ENCODE data around the gene NBEAL2. TPM values are rescaled to one million over a fixed set of nuclear protein-coding genes. Genes with fewer than 3 reads are reported as not detected.
"Not testable (repeated sequence)": the region's sequence is repeated elsewhere in the genome, so short reads cannot be mapped to it uniquely, and the experiment has no call there.

NBEAL2 gene
- total RNA-seq, 2 donors from 2014 or later: 140 to 169 TPM

GRCh38 chr3:46952813-46953212, 26.7 kb upstream of the NBEAL2 start:
- no peak for ATAC-seq (replicated peaks)
- Mint-ChIP-seq H3K4me3 (peak overlapping the region; percentile 64), H3K27ac (peak overlapping the region; percentile 87), H3K27me3 (no peaks in the 10 kb centered on the region), H3K4me1 (peaks cover 73% of the 10 kb centered on the region), H3K36me3 (ENCODE audit: low read depth) (peaks cover 13% of the 10 kb centered on the region), H3K9me3 (no peaks in the 10 kb centered on the region)

DNA sequence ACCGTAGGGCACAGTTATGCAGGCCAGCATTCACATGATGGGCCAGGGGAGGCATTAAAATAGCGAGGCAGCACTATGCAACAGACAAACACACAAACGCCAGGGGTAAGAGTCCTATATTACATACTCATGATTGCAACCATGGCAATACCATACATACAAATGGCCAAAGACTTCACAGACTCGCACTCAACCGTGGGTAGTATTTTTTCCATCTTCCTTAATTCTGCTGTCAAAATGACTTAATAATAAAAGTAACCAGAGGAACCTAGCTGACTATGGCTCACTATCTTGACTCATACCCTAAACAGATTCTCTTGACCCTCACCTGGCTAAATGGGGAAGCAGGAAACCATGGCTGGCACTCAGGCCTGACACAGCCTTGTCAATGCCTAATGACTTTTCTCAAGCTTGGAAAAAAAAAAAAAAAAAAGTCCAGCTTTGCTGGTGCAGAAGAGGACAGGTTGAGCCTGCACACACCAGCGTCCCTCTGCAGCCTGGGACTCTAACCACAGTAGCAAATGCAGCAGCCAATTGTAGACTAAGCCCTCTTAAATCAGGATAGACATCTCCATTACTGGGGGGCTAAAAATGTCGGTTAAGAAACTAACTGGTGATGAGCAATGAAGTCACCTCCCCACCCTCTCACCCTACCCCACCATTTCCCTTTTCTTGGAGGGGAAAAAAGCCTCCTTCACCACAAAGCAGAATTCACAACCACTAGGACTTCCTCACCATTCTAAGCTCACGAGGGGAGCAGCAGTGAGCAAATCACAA, 26.0 kb upstream of the NBEAL2 start:
- H3K4me3 Mint-ChIP-seq: peak overlapping the region; percentile 64
- H3K27ac Mint-ChIP-seq: peak overlapping the region; percentile 87
- H3K27me3 Mint-ChIP-seq: no peaks in the 10 kb centered on the region
- ATAC-seq (replicated peaks): peak; percentile 42
- peaks cover 67% of the 10 kb centered on the region for H3K4me1 Mint-ChIP-seq
- H3K9me3 Mint-ChIP-seq: no peaks in the 10 kb centered on the region
- H3K36me3 Mint-ChIP-seq (ENCODE audit: low read depth): peaks cover 16% of the 10 kb centered on the region

DNA sequence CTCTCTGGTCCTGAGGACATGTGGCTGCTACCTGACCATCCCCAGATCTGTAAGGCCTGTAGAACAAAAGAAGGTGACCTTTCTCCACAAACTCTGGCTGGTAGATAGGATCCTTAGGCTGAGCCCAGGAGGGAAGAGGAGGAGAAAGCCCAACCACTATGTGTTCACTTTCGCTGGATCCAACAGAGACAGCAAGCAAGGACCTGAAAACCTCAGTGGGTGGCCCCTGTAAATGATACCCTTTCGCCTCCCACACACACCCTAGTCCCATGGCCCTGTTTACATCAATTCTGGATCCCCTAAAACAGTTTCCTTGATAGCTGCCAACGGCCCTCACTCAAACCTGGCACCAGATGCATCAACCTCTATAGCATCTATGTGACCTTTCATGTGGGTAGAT, 25.3 kb upstream of the NBEAL2 start:
- Mint-ChIP-seq H3K27ac (peak overlapping the region; percentile 87), H3K4me3 (peak overlapping the region; percentile 64), H3K9me3 (no peaks in the 10 kb centered on the region), H3K36me3 (ENCODE audit: low read depth) (peaks cover 22% of the 10 kb centered on the region), H3K4me1 (peaks cover 68% of the 10 kb centered on the region), H3K27me3 (no peaks in the 10 kb centered on the region)
- ATAC-seq (replicated peaks): peak; percentile 10

DNA sequence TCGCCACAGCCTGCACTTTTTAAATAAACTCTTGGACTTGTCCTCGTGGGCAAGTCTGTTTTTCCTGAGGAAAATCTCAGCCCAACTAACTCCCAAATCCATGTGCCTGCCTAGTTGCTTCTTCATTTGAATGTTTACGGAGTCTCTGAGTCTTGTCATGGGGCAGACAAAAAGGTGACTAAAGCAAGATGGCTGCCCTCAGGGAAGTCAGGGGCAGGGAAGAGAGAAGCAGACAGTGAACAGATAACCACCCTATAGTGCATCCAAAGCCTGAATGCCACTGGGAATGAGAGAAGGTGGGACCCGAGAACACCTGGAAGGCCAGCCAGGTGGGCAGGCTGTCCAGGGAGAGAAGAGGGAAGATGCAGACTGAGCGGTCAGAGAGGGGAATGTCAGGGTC, 24.3 kb upstream of the NBEAL2 start:
- Mint-ChIP-seq H3K27me3 (no peaks in the 10 kb centered on the region), H3K9me3 (no peaks in the 10 kb centered on the region), H3K4me1 (peaks cover 77% of the 10 kb centered on the region), H3K27ac (peak overlapping the region; percentile 86), H3K36me3 (ENCODE audit: low read depth) (peaks cover 22% of the 10 kb centered on the region), H3K4me3 (peak overlapping the region; percentile 64)
- no peak for ATAC-seq (replicated peaks)

DNA sequence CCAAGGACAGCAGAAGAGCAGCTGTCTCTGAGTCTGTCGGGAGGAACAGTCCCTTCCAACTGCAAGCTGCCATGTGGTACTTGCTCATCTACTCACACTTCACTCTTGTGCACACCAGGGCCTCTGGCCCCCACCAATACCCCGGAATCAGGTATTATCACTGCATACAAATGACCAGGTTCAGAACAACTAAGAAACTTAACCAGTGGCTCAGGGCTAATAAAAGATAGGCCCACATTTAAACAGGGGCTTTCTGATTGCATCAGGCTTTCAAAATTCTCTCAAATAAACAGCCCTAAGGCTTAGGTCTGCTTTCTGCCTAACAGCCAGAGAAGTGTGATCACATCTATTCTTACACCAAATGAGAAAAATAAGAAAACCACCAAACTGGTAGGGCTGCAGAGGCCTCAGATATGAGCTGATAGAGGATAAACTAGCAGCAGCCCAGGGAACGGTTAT, 23.6 kb upstream of the NBEAL2 start:
- Mint-ChIP-seq H3K27me3 (no peaks in the 10 kb centered on the region), H3K27ac (peak overlapping the region; percentile 86), H3K4me1 (peaks cover 83% of the 10 kb centered on the region), H3K36me3 (ENCODE audit: low read depth) (peaks cover 22% of the 10 kb centered on the region), H3K9me3 (no peaks in the 10 kb centered on the region), H3K4me3 (peak overlapping the region; percentile 64)
- ATAC-seq (replicated peaks): no peak

DNA sequence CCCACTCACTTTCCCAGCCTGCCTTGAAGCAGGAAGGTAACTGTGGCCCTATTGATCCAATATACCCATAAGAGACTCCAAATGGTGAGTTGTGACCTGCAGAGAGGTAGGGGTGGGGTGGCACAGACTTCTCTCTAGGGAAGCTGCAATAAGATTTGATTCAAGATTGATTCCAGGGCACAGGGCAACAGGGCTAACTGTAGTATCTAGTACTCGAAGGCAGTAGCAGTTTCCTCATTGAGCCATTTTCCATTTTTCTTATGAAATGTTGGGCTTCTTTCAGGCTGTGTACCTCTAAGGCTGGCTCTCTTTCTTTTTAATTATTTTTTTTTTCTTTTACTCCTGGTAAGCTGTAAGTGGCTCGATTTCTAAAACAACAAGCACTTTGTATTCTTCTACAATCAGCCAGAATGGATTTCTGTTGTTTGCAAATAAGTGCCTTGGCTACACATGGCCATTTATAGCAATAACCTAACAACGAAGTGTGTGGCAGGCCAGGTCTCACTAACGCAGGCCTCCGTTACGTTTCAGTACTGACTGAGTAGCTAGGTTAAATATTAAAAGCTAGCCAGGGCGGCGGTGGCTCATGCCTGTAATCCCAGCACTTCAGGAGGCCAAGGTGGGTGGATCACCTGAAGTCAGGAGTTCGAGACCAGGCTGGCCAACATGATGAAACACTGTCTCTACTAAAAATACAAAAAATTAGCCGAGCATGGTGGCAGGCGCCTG, 22.2 kb upstream of the NBEAL2 start:
- no peaks in the 10 kb centered on the region for H3K27me3 Mint-ChIP-seq
- peak overlapping the region; percentile 86 for H3K27ac Mint-ChIP-seq
- H3K4me3 Mint-ChIP-seq: peak overlapping the region; percentile 82
- no peak for ATAC-seq (replicated peaks)
- H3K36me3 Mint-ChIP-seq (ENCODE audit: low read depth): peaks cover 32% of the 10 kb centered on the region
- no peaks in the 10 kb centered on the region for H3K9me3 Mint-ChIP-seq
- peaks cover 83% of the 10 kb centered on the region for H3K4me1 Mint-ChIP-seq

- H3K27me3 Mint-ChIP-seq: no peaks in the 10 kb centered on the region
- no peak for ATAC-seq (replicated peaks)
- peaks cover 41% of the 10 kb centered on the region for H3K36me3 Mint-ChIP-seq (ENCODE audit: low read depth)
- H3K9me3 Mint-ChIP-seq: no peaks in the 10 kb centered on the region
- peaks cover 77% of the 10 kb centered on the region for H3K4me1 Mint-ChIP-seq
- peak overlapping the region; percentile 82 for H3K4me3 Mint-ChIP-seq
- peak overlapping the region; percentile 89 for H3K27ac Mint-ChIP-seq
These were observed 20.9 kb upstream of the NBEAL2 start for GRCh38 chr3:46958467-46959160.

- Mint-ChIP-seq H3K4me3 (peak overlapping the region; percentile 82), H3K27ac (peak overlapping the region; percentile 89), H3K4me1 (peaks cover 72% of the 10 kb centered on the region), H3K9me3 (no peaks in the 10 kb centered on the region), H3K27me3 (no peaks in the 10 kb centered on the region), H3K36me3 (ENCODE audit: low read depth) (peaks cover 42% of the 10 kb centered on the region)
- peak; percentile 90 for ATAC-seq (replicated peaks)
These were observed 20.3 kb upstream of the NBEAL2 start for GRCh38 chr3:46959161-46959511.

DNA sequence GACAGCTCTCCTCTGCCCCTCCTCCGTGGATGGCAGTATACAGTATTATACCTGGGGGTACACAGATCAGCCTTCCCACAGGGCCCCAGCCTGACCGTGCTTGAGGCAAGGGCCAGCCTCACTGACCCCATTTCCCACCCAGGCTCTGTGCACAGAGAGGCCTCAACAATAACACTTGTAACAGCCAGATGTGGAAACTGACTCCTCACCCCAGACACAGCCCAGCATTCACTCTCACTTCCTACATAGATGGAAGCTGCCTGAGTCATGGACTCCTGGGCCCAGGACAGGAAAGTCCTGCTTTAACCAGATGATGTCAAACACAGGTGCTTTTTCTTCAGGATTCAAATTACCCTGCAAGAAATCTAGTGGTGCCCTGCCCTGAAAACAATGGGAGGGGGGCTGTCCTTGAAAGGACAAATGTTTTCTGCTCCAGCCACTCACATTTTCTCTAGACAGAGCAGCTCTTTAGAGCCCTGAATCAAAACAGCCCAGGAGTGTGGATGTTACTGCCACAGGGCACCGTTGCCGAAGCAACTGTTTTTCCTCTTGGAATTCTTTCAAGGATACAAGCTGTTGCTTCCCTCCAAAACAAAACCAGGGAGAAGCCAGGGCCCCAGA, 19.3 kb upstream of the NBEAL2 start:
- H3K4me1 Mint-ChIP-seq: peaks cover 61% of the 10 kb centered on the region
- peak overlapping the region; percentile 82 for H3K4me3 Mint-ChIP-seq
- peak; percentile 58 for ATAC-seq (replicated peaks)
- peak overlapping the region; percentile 89 for H3K27ac Mint-ChIP-seq
- no peaks in the 10 kb centered on the region for H3K9me3 Mint-ChIP-seq
- peaks cover 39% of the 10 kb centered on the region for H3K36me3 Mint-ChIP-seq (ENCODE audit: low read depth)
- no peaks in the 10 kb centered on the region for H3K27me3 Mint-ChIP-seq

DNA sequence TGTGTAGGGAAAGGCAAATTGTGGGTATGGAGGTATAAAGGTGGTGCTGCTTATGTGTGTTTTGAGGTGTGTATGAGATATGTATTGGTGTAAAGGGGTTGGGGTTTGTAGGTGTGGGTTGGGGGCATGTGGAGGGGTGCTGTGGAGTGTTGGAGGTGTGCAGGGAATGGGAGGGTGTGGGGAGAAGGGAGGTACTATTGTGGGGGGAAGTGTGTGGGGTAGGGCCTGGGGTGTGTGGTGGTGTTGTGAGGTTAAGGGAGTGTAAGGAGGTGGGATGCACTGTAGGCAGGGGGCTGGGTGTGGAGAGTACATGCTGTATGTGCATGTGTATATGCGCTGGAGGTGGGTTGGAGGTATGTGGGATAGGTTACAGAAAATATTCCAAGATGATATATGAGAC, 18.6 kb upstream of the NBEAL2 start:
- Mint-ChIP-seq H3K9me3 (no peaks in the 10 kb centered on the region), H3K36me3 (ENCODE audit: low read depth) (peaks cover 39% of the 10 kb centered on the region), H3K27me3 (no peaks in the 10 kb centered on the region), H3K4me3 (peak overlapping the region; percentile 82), H3K4me1 (peaks cover 61% of the 10 kb centered on the region), H3K27ac (peak overlapping the region; percentile 89)
- ATAC-seq (replicated peaks): no peak

DNA sequence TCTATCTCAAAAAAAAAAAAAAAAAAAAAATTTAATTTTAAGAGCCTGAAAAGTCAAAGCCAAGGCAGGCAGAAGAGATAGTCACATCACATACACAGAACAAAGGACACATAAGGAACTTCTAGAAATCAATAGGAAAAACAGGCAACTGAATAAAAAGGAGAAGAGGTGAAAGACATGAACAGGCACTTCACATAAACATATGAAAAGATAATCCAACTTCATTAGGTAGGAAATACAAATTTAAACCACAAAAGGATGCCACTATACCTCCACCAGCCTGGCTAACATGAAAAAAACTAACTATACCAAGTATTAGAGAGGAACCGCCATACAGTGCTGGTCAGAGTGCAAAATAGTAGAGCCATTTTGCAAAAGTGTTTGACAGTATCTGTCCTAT, 17.0 kb upstream of the NBEAL2 start:
- Mint-ChIP-seq H3K9me3 (no peaks in the 10 kb centered on the region), H3K4me3 (no peak overlapping the region), H3K36me3 (ENCODE audit: low read depth) (peaks cover 55% of the 10 kb centered on the region), H3K27ac (peak overlapping the region; percentile 57), H3K27me3 (no peaks in the 10 kb centered on the region), H3K4me1 (peaks cover 65% of the 10 kb centered on the region)
- ATAC-seq (replicated peaks): no peak

GRCh38 chr3:46962990-46963389, 16.5 kb upstream of the NBEAL2 start:
- Mint-ChIP-seq H3K4me1 (peaks cover 70% of the 10 kb centered on the region), H3K27me3 (no peaks in the 10 kb centered on the region), H3K27ac (peak overlapping the region; percentile 57), H3K36me3 (ENCODE audit: low read depth) (peaks cover 56% of the 10 kb centered on the region), H3K9me3 (no peaks in the 10 kb centered on the region), H3K4me3 (no peak overlapping the region)
- ATAC-seq (replicated peaks): no peak

- H3K36me3 Mint-ChIP-seq (ENCODE audit: low read depth): peaks cover 56% of the 10 kb centered on the region
- peaks cover 67% of the 10 kb centered on the region for H3K4me1 Mint-ChIP-seq
- not testable (repeated sequence) for H3K27ac Mint-ChIP-seq; H3K4me3 Mint-ChIP-seq; ATAC-seq (replicated peaks); H3K9me3 Mint-ChIP-seq; H3K27me3 Mint-ChIP-seq
These were observed 15.4 kb upstream of the NBEAL2 start for GRCh38 chr3:46964038-46964590.

DNA sequence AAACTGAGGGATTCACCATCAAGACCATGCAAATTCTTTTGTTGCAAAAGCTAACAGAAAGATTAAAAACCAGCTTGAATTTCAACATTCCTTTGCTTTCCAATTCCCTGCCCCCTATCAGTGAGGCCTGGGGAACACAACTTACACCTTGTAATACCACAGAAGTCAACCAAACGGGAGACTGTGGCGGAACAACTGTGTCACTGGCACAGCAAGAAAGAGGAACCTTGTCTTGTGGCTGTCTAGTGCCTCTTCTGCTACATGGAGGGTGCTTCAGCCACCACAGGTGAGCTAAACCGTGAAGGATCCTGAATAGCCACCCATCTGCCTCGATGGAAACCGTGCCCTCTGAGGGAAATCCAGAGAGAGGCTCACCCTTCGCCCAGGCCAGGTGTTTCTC, 14.3 kb upstream of the NBEAL2 start:
- Mint-ChIP-seq H3K27ac (peak overlapping the region; percentile 80), H3K36me3 (ENCODE audit: low read depth) (peaks cover 66% of the 10 kb centered on the region), H3K4me3 (peak overlapping the region; percentile 30), H3K27me3 (no peaks in the 10 kb centered on the region), H3K4me1 (peaks cover 62% of the 10 kb centered on the region), H3K9me3 (no peaks in the 10 kb centered on the region)
- peak; percentile 30 for ATAC-seq (replicated peaks)
